Karpas-422 (cell line): ENCODE results near the gene CFAP97D1. TPM values are rescaled to one million over a fixed set of nuclear protein-coding genes. Genes with fewer than 3 reads are reported as not detected.

Experiments used
- DNase-seq: peaks from one replicate; pipeline ENCODE4 v3.0.0-alpha.2; 2015
- H2AFZ ChIP-seq: fragments of 200-600 bp; sonication (generic); 2 replicates; pipeline ENCODE4 v1.6.1; 2014; ENCODE audit warnings: antibody characterized with exemption, low read length, mixed read lengths
- H3K27ac ChIP-seq: fragments of 200-600 bp; sonication (generic); 2 replicates; pipeline ENCODE4 v1.5.1; 2014; ENCODE audit warnings: mild to moderate bottlenecking, low read length, moderate library complexity
- H3K27me3 ChIP-seq: fragments of 200-600 bp; sonication (generic); 2 replicates; pipeline ENCODE4 v1.6.1; 2014; ENCODE audit warnings: low read length, mixed read lengths
- H3K36me3 ChIP-seq: fragments of 200-600 bp; sonication (generic); 2 replicates; pipeline ENCODE4 v1.6.1; 2014; ENCODE audit warnings: low read length, mixed read lengths; ENCODE audit not compliant: insufficient read depth
- H3K4me1 ChIP-seq: fragments of 200-600 bp; sonication (generic); 2 replicates; pipeline ENCODE4 v1.6.1; 2014; ENCODE audit warnings: mild to moderate bottlenecking, low read length, mixed read lengths
- H3K4me2 ChIP-seq: fragments of 200-600 bp; sonication (generic); 2 replicates; pipeline ENCODE4 v1.6.1; 2014; ENCODE audit warnings: low read length, low read depth, mild to moderate bottlenecking; ENCODE audit not compliant: poor library complexity, severe bottlenecking
- H3K4me3 ChIP-seq: fragments of 200-600 bp; sonication (generic); 2 replicates; pipeline ENCODE4 v1.5.1; 2014; ENCODE audit warnings: mild to moderate bottlenecking, antibody characterized with exemption, low read length, mixed read lengths
- H3K79me2 ChIP-seq: fragments of 200-600 bp; sonication (generic); 2 replicates; pipeline ENCODE4 v1.6.1; 2014; ENCODE audit warnings: mild to moderate bottlenecking, low read length, mixed read lengths
- H3K9ac ChIP-seq: fragments of 200-600 bp; sonication (generic); 2 replicates; pipeline ENCODE4 v1.6.0; 2014; ENCODE audit warnings: low read length
- H3K9me2 ChIP-seq: fragments of 200-600 bp; sonication (generic), shearing (Covaris generic); replicated peaks from 2 replicates; pipeline ENCODE4 v1.6.0; 2014; ENCODE audit warnings: mild to moderate bottlenecking, low read length, moderate library complexity; ENCODE audit not compliant: insufficient read depth
- H3K9me3 ChIP-seq: fragments of 300-700, 200-600 bp; sonication (generic); 2 replicates; pipeline ENCODE4 v1.6.1; 2014; ENCODE audit warnings: low read length, mixed read lengths
- H4K20me1 ChIP-seq: fragments of 200-600 bp; sonication (generic); 2 replicates; pipeline ENCODE4 v1.6.1; 2014; ENCODE audit warnings: mild to moderate bottlenecking, antibody characterized with exemption, low read length, low read depth; ENCODE audit not compliant: insufficient read depth
- total RNA-seq: library from RNA; depleted of rRNA; stranded (reverse); fragments of >200 nt; shearing (Covaris generic); gene quantifications from 2 replicates; pipeline ENCODE4 v1.2.3, GENCODE V29; 2014; ENCODE audit warnings: low replicate concordance

Gene CFAP97D1
- total RNA-seq, 1 experiment from 2014 or later = 1.1 TPM

DNA sequence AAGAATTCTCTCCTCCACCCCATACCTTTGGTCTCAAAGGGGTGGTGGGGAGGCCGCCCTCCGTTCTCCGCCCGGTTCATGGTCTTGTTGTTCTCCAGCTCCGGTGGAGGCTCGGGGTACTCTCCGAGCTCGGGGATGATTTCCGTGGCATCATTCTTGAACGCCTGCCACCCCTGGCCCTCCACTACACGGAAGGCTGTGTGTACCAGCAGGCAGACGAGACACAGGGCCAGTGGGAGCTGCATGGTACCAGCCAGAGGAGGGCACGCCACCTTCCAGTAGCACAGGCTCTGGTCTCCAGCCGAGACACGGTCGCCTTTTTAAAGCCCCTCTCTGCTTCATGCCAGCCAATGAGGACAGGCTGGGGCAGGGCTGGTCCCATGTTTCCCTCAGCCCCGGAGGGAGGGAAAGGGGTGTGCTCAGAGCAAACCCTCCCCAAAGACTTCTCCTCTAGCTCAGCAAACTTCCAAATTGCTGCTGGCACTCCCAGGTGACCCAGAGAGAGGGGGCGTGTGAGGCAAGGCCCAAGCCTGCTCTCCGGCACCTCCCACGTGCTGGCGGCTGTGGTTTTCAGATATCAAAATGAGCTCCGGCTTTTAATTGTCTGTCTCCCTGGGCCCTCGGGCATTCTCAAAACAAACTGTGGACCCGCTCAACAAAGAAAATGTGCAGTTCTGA is 21.6 kb upstream of the CFAP97D1 start, which contains the start of gene SOST:
TSS of gene SOST (minus strand) at position 295 of the 678 bp plus-strand sequence. CDS start at position 245, 50 bp downstream.
- no peaks in the 10 kb centered on the region for H4K20me1 ChIP-seq
- no peak within 1 kb of the TSS for H3K27ac ChIP-seq
- no peaks in the 10 kb centered on the region for H3K79me2 ChIP-seq
- no peaks in the 10 kb centered on the region for H3K36me3 ChIP-seq
- no peaks in the 10 kb centered on the region for H3K27me3 ChIP-seq
- no peak for DNase-seq
- H3K9ac ChIP-seq = no peak within 1 kb of the TSS
- no peak within 1 kb of the TSS for H2AFZ ChIP-seq
- H3K9me3 ChIP-seq = no peaks in the 10 kb centered on the region
- H3K4me2 ChIP-seq = no peak within 1 kb of the TSS
- H3K4me1 ChIP-seq = no peaks in the 10 kb centered on the region
- H3K4me3 ChIP-seq = no peak within 1 kb of the TSS
- H3K9me2 ChIP-seq = no peaks in the 10 kb centered on the region

DNA sequence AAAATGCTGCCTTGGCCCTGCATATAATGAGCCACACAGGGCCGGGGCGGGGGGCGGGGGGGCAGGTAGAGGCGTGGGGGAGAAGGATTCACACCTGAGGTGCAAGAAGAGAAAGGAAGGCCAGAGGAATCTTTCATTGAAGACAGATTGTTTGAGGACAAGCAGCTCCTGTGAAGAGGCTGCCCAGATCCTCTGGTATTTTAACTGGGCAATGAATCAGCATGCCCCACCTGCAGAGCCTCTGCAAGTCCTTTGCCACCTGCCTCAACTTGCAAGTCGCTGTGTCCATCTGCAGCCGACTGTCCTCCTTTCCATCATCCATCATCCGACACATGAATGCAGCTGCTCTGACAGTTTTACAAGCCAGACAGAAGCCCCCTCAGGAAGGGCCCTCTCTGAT is 20.4 kb upstream of the CFAP97D1 start:
- DNase-seq = no peak
- Histone ChIP-seq H3K4me1 (no peaks in the 10 kb centered on the region), H3K79me2 (no peaks in the 10 kb centered on the region), H4K20me1 (no peaks in the 10 kb centered on the region), H3K9me3 (no peaks in the 10 kb centered on the region), H3K4me2 (no peak overlapping the region), H3K9me2 (no peaks in the 10 kb centered on the region), H3K36me3 (no peaks in the 10 kb centered on the region), H2AFZ (no peak overlapping the region), H3K4me3 (no peak overlapping the region), H3K27ac (no peak overlapping the region), H3K27me3 (no peaks in the 10 kb centered on the region), H3K9ac (no peak overlapping the region)

DNA sequence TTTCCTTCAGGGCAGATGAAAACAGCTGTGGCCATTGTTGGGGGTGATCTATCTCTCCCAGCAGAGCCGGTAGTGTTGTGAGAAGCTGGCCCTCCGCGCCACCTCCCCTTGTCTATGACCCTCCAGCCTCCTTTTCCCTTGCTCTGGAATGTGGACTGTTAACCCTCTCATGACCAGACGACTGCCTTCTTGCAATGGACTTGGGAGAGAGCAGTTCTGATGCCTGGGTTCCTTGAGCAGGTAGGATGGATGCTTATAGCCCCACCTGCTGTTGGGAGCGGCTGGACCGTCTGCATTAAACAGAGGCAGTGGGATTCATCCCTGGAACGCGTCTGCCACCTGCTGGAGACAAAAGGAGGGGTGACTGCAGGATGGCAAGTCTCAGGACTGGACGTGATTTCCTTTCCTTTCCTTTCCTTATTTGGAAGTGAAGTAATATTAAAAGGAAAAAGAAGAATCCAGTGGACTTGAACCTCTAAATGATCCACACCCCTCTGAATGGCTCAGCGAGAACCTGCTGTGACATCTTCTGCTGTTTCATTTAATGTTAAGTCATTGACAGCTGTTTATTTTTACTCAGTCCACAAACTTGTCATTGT is 19.9 kb upstream of the CFAP97D1 start:
- Histone ChIP-seq H3K27me3 (no peaks in the 10 kb centered on the region), H3K4me2 (no peak overlapping the region), H3K36me3 (no peaks in the 10 kb centered on the region), H2AFZ (no peak overlapping the region), H3K9me2 (no peaks in the 10 kb centered on the region), H3K27ac (no peak overlapping the region), H3K4me1 (no peaks in the 10 kb centered on the region), H3K4me3 (no peak overlapping the region), H4K20me1 (no peaks in the 10 kb centered on the region), H3K79me2 (no peaks in the 10 kb centered on the region), H3K9me3 (no peaks in the 10 kb centered on the region), H3K9ac (no peak overlapping the region)
- DNase-seq = peak; percentile 94

DNA sequence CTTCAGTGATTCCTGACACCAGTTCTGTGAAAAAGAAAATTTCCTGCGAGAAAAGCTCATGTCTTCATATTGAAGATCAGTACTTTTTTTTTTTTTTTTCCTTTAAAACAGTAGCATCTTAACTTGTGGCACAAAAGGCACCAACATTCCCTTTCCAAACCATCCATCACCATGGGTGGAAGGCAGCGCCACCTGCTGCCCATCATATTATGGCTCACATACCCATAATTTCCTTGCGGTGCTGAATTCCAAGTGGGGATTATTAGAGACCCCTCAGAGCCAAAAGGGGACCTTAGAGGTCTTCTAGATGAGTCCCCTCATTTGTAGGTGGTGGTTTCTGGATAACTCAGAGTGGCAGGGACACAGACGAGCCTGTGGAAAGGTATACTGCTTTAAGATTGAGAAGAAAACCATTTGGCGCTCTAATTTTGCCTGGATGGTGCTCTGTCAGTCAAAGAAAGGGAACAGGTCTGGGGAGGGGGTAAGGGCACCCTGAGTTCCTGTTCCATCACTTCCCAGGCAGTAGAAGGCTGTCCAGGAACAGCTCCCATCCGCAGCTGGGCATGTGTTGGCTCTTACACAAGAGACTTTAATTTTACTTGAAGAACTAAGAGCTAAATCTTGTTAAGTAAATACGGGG is 13.7 kb upstream of the CFAP97D1 start:
- H3K79me2 ChIP-seq = no peaks in the 10 kb centered on the region
- peaks cover 5% of the 10 kb centered on the region; the same call in 1 of the 2 replicates for H3K4me1 ChIP-seq
- H3K9ac ChIP-seq = no peak overlapping the region
- H4K20me1 ChIP-seq = no peaks in the 10 kb centered on the region
- H2AFZ ChIP-seq = no peak overlapping the region
- no peaks in the 10 kb centered on the region for H3K9me2 ChIP-seq
- H3K36me3 ChIP-seq = no peaks in the 10 kb centered on the region; the same call in 1 of the 2 replicates
- no peak overlapping the region for H3K27ac ChIP-seq
- H3K27me3 ChIP-seq = no peaks in the 10 kb centered on the region
- no peak overlapping the region for H3K4me3 ChIP-seq
- no peak overlapping the region for H3K4me2 ChIP-seq
- DNase-seq = peak; percentile 71
- no peaks in the 10 kb centered on the region for H3K9me3 ChIP-seq

DNA sequence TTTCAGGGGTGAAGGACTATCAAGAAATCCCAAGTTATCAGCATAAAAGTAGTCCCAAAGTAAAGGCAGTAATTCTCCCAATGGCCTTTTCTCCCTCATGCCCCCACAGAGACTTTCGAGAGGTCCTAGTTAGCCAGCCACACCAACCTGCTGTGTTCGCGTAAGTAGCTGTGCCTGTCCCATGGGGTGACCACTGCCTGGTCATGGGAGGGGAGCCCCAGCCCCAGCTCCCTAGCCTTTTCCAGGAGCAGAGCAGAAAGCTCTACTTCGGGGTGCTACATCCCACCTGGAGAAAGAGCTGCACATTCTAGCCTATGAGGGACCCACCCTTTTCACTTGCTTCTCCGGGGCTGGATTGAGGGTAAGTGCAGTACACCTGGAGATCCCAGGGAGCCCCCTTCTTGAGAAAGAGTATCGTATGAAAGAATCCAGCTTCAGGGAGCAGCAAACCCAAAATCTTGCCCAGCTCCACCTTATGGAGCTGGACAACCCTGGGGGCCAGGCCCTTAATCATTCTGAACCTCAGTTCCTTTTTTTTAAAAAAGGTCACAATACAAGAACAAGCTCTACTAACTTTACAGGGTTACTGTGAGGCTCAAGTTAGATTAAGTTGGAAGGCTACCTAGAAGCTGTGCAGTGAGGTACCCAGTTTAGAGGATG is 13.1 kb upstream of the CFAP97D1 start:
- Histone ChIP-seq H4K20me1 (no peaks in the 10 kb centered on the region), H3K9me3 (no peaks in the 10 kb centered on the region), H3K4me1 (peaks cover 5% of the 10 kb centered on the region; the same call in 1 of the 2 replicates), H3K9me2 (no peaks in the 10 kb centered on the region), H3K9ac (no peak overlapping the region), H3K4me2 (no peak overlapping the region), H3K79me2 (no peaks in the 10 kb centered on the region), H3K27me3 (no peaks in the 10 kb centered on the region), H3K36me3 (no peaks in the 10 kb centered on the region; the same call in 1 of the 2 replicates), H2AFZ (no peak overlapping the region), H3K4me3 (no peak overlapping the region), H3K27ac (no peak overlapping the region)
- DNase-seq = no peak

DNA sequence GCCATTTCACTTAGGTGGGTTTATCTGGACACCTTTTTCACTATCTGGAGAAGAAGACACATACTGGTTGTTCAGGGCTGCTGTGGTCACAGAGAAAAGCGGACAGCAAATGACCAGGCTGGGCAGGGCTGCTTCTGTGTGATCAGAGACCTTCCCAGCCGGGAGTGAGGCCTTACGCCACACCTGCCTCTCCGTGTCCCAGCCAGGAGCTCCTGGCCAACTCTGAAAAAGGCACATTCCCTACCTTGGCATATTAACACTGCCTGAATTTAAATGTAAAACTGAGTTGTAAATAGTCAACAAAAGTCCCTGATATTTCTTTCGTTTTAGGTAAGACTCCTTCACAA is 12.5 kb upstream of the CFAP97D1 start:
- no peaks in the 10 kb centered on the region for H3K27me3 ChIP-seq
- H3K9me2 ChIP-seq = no peaks in the 10 kb centered on the region
- peaks cover 5% of the 10 kb centered on the region; the same call in 1 of the 2 replicates for H3K4me1 ChIP-seq
- H3K36me3 ChIP-seq = peaks cover 3% of the 10 kb centered on the region
- no peak for DNase-seq
- no peaks in the 10 kb centered on the region for H4K20me1 ChIP-seq
- no peak overlapping the region for H2AFZ ChIP-seq
- no peaks in the 10 kb centered on the region for H3K9me3 ChIP-seq
- H3K79me2 ChIP-seq = no peaks in the 10 kb centered on the region
- no peak overlapping the region for H3K4me3 ChIP-seq
- H3K9ac ChIP-seq = no peak overlapping the region
- H3K4me2 ChIP-seq = no peak overlapping the region
- no peak overlapping the region for H3K27ac ChIP-seq

DNA sequence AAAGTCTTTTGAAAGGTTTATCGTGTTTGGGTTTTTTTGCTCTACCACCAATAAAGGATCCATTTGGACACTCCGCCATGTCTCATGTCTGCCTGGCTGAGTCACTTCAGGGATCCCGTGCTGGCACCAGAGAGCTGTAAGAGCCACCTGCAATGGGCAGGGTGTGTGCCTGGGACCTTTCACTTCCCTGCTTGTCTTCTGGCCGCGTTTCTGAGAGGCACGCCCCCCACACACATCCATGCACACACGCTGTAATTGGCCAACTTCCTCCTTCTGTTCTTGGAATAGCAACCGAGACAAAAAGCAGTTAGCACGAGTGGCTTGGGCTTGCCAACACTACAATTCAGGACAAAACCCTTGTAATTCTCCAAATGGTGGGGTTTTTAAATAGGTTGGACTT is 11.9 kb upstream of the CFAP97D1 start:
- no peak overlapping the region for H3K9ac ChIP-seq
- no peaks in the 10 kb centered on the region for H3K9me3 ChIP-seq
- H3K4me2 ChIP-seq = no peak overlapping the region
- peaks cover 3% of the 10 kb centered on the region for H3K36me3 ChIP-seq
- H3K27ac ChIP-seq = no peak overlapping the region
- no peak overlapping the region for H3K4me3 ChIP-seq
- peaks cover 5% of the 10 kb centered on the region; the same call in 1 of the 2 replicates for H3K4me1 ChIP-seq
- H4K20me1 ChIP-seq = no peaks in the 10 kb centered on the region
- H3K79me2 ChIP-seq = no peaks in the 10 kb centered on the region
- H3K27me3 ChIP-seq = no peaks in the 10 kb centered on the region
- no peak overlapping the region for H2AFZ ChIP-seq
- H3K9me2 ChIP-seq = no peaks in the 10 kb centered on the region
- DNase-seq = no peak

DNA sequence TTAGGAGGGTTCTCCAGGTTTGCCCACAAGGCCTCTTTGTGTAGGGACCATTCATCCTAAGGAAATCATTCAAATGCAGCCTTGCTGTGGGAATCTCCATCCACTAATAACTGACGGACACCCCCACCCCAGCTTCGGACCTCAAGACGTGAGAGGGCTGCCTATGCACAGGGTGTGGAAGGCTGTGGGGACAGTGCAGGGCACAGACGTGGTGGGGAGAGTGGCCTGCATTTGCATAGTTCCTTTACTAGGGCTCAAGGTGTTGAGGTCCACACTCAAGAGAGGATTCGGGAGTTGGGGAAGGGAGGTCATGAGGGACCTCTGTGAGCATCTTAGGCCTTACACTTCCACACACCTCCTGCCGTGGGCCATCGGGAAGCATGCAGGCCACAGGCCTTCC is 11.3 kb upstream of the CFAP97D1 start:
- H4K20me1 ChIP-seq = no peaks in the 10 kb centered on the region
- H3K27me3 ChIP-seq = no peaks in the 10 kb centered on the region
- no peak overlapping the region for H2AFZ ChIP-seq
- no peaks in the 10 kb centered on the region for H3K9me2 ChIP-seq
- H3K9me3 ChIP-seq = no peaks in the 10 kb centered on the region
- H3K79me2 ChIP-seq = no peaks in the 10 kb centered on the region
- H3K27ac ChIP-seq = no peak overlapping the region
- peaks cover 5% of the 10 kb centered on the region; the same call in 1 of the 2 replicates for H3K4me1 ChIP-seq
- no peak for DNase-seq
- H3K4me3 ChIP-seq = no peak overlapping the region
- no peak overlapping the region for H3K9ac ChIP-seq
- H3K36me3 ChIP-seq = peaks cover 3% of the 10 kb centered on the region
- H3K4me2 ChIP-seq = no peak overlapping the region
